NCI-H2081 (cell line): ENCODE data around the gene CCR5AS.

Source experiments
- DNase-seq, 2 experiments: peaks; one replicate each; lab custom pipeline; 2025; lab: John Stamatoyannopoulos, UW

Gene CCR5AS

DNA sequence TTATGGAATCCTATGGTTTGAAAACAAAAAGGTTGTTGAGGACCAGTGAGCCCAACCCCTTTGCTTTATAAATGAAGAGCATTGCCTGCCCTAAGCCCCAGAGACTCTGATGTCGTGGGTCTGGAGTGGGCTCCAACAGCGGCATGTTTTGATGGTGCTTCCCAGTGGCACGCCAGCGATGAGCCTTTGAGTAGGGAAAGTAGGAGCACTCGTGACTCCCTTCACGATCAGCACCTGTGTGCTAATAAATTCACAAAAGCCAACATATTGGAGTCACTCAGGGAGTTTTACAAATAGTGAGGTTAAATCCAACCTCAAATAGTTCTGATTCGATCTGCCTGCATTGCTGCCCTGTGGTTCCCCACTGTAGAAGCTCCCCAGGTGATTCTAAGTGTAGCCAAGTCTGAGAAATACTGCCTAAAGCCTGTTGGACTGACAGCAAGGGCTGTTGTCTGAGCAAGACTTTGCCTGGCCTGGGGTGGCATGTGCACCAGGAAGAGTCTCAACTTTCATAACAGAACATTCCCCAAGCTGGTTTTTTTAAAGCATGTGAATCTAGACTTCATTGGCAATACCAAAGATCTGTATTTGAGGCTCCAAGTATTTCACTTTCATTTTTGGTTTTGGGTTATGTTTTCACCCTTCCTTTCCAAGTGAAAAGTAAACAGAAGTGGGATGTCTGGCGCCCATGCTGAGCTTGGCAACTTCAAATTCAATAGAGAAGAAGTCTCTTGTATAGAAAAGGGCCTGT is 26.2 kb downstream of the CCR5AS start:
- DNase-seq = no peak

DNA sequence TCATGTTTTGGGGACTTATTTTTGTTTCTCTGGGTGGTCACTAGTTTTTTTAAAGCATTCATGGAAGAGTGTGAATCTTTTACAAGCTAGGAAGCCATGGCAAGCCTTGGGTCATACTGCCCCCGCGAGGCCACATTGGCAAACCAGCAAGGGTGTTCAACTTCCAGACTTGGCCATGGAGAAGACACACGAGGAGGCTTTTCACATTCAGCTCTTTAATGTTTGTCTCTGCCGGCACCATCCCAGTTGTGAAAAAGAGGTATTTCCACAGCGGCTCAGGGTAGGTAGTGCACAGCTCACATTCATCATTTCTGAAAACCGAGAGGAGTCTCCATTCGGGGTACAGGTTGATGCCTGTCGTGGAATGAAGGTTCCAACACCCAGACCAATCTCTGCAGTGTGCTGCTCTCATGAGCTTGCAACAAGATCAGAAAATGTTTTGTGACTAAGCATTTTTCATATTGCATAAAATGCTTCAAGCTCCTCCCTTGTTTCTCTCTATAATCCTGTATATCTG is 28.4 kb downstream of the CCR5AS start:
- DNase-seq = peak in 1 of 2 experiments; percentile 12

DNA sequence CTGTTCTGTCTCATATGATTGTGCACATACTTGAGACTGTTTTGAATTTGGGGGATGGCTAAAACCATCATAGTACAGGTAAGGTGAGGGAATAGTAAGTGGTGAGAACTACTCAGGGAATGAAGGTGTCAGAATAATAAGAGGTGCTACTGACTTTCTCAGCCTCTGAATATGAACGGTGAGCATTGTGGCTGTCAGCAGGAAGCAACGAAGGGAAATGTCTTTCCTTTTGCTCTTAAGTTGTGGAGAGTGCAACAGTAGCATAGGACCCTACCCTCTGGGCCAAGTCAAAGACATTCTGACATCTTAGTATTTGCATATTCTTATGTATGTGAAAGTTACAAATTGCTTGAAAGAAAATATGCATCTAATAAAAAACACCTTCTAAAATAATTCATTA is 31.1 kb downstream of the CCR5AS start:
- DNase-seq = no peak

DNA sequence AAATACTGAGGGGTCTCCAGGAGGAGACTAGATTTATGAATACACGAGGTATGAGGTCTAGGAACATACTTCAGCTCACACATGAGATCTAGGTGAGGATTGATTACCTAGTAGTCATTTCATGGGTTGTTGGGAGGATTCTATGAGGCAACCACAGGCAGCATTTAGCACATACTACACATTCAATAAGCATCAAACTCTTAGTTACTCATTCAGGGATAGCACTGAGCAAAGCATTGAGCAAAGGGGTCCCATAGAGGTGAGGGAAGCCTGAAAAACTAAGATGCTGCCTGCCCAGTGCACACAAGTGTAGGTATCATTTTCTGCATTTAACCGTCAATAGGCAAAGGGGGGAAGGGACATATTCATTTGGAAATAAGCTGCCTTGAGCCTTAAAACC is 31.6 kb downstream of the CCR5AS start:
- no peak for DNase-seq

DNA sequence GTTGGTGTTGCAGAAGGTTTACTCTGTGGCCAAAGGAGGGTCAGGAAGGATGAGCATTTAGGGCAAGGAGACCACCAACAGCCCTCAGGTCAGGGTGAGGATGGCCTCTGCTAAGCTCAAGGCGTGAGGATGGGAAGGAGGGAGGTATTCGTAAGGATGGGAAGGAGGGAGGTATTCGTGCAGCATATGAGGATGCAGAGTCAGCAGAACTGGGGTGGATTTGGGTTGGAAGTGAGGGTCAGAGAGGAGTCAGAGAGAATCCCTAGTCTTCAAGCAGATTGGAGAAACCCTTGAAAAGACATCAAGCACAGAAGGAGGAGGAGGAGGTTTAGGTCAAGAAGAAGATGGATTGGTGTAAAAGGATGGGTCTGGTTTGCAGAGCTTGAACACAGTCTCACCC is 32.1 kb downstream of the CCR5AS start:
- DNase-seq = no peak

DNA sequence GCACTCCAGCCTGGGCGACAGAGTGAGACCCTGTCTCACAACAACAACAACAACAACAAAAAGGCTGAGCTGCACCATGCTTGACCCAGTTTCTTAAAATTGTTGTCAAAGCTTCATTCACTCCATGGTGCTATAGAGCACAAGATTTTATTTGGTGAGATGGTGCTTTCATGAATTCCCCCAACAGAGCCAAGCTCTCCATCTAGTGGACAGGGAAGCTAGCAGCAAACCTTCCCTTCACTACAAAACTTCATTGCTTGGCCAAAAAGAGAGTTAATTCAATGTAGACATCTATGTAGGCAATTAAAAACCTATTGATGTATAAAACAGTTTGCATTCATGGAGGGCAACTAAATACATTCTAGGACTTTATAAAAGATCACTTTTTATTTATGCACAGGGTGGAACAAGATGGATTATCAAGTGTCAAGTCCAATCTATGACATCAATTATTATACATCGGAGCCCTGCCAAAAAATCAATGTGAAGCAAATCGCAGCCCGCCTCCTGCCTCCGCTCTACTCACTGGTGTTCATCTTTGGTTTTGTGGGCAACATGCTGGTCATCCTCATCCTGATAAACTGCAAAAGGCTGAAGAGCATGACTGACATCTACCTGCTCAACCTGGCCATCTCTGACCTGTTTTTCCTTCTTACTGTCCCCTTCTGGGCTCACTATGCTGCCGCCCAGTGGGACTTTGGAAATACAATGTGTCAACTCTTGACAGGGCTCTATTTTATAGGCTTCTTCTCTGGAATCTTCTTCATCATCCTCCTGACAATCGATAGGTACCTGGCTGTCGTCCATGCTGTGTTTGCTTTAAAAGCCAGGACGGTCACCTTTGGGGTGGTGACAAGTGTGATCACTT is 34.1 kb downstream of the CCR5AS start:
- peak in 1 of 2 experiments; percentile 18 for DNase-seq

DNA sequence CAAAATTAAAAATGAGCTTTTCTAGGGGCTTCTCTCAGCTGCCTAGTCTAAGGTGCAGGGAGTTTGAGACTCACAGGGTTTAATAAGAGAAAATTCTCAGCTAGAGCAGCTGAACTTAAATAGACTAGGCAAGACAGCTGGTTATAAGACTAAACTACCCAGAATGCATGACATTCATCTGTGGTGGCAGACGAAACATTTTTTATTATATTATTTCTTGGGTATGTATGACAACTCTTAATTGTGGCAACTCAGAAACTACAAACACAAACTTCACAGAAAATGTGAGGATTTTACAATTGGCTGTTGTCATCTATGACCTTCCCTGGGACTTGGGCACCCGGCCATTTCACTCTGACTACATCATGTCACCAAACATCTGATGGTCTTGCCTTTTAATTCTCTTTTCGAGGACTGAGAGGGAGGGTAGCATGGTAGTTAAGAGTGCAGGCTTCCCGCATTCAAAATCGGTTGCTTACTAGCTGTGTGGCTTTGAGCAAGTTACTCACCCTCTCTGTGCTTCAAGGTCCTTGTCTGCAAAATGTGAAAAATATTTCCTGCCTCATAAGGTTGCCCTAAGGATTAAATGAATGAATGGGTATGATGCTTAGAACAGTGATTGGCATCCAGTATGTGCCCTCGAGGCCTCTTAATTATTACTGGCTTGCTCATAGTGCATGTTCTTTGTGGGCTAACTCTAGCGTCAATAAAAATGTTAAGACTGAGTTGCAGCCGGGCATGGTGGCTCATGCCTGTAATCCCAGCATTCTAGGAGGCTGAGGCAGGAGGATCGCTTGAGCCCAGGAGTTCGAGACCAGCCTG is 35.1 kb downstream of the CCR5AS start:
- no peak for DNase-seq

DNA sequence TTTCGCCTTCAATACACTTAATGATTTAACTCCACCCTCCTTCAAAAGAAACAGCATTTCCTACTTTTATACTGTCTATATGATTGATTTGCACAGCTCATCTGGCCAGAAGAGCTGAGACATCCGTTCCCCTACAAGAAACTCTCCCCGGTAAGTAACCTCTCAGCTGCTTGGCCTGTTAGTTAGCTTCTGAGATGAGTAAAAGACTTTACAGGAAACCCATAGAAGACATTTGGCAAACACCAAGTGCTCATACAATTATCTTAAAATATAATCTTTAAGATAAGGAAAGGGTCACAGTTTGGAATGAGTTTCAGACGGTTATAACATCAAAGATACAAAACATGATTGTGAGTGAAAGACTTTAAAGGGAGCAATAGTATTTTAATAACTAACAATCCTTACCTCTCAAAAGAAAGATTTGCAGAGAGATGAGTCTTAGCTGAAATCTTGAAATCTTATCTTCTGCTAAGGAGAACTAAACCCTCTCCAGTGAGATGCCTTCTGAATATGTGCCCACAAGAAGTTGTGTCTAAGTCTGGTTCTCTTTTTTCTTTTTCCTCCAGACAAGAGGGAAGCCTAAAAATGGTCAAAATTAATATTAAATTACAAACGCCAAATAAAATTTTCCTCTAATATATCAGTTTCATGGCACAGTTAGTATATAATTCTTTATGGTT is 35.9 kb downstream of the CCR5AS start, which contains the start of gene CCR5:
Gene CCR5 (plus strand): TSS at position 108 of the 680 bp plus-strand sequence. CDS start 1,957 bp downstream, outside the sequence.
- DNase-seq = no peak

DNA sequence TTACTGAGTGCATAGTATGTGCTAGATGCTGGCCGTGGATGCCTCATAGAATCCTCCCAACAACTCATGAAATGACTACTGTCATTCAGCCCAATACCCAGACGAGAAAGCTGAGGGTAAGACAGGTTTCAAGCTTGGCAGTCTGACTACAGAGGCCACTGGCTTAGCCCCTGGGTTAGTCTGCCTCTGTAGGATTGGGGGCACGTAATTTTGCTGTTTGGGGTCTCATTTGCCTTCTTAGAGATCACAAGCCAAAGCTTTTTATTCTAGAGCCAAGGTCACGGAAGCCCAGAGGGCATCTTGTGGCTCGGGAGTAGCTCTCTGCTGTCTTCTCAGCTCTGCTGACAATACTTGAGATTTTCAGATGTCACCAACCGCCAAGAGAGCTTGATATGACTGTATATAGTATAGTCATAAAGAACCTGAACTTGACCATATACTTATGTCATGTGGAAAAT is 37.2 kb downstream of the CCR5AS start:
- no peak for DNase-seq

DNA sequence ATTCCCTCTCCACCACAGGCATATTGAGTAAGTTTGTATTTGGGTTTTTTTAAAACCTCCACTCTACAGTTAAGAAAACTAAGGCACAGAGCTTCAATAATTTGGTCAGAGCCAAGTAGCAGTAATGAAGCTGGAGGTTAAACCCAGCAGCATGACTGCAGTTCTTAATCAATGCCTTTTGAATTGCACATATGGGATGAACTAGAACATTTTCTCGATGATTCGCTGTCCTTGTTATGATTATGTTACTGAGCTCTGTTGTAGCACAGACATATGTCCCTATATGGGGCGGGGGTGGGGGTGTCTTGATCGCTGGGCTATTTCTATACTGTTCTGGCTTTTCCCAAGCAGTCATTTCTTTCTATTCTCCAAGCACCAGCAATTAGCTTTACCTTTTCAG is 37.7 kb downstream of the CCR5AS start:
- no peak for DNase-seq

DNA sequence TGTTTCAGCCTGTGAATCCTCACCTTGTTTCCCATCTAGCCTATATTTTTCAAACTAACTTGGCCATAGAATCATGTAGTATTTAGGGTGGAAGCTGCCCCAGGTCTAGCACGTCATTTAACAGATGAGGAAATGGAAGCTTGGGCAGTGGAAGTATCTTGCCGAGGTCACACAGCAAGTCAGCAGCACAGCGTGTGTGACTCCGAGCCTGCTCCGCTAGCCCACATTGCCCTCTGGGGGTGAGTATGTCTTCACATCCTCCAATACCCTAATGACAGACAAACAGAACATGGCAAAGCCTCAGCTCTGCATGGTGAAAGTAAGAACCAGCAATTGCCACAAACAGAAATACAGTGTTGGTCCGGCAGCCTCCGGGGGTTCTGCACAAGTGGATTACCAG is 38.3 kb downstream of the CCR5AS start:
- DNase-seq = no peak

DNA sequence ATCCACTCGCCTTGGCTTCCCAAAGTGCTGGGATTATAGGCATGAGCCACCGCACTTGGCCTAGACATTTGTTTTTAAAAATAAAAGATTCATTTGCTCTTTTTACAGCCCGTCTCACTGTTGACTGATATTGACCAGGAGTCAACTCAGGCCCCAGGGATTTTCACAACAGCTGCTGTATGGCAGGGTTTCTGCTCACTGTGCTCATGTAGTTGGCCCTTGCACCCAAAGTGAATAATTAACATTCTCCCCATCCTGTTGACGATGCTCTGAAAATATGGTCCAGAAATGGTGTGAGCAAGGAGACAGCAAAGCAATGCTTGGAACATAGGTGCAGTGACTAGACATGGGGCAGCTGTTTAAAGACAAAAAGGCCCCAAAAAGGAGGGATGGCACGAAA is 39.1 kb downstream of the CCR5AS start:
- no peak for DNase-seq

DNA sequence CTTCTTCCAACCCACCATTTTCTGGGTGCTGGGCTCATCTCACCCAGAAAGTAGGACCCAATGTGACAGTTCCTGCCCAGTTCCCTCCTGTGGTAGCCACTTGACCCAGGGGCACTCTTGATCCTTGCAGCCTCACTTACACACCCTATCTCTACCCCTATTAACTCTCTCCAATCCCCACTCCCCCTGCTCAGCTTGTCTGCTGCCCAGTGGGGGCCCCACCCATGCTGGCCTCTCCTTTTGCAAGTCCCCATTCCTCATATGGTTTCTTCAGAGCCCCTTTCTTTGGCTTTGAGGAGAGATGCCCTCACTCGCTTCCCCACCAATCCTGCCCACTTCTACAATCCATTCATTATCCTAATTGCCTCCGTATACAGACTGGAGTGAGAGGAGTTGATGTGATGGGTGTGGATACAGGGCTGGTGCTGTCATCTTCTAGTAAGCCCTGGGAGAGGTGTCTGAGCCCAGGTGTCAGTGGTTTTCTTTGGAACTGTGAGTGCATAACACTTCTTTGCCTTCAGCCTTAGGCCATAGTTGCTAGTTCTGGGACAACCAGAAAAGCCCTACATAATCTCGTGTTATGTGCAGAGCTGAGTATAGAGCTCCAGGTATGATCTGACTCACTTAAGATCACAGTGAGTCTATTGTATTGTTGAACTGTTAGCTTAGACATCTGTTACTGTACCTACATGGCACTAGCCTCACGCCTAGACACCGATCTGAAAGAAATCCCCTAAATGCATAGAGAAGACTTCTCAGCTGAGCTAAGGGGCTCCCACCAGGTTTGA is 40.9 kb downstream of the CCR5AS start:
- DNase-seq = no peak

DNA sequence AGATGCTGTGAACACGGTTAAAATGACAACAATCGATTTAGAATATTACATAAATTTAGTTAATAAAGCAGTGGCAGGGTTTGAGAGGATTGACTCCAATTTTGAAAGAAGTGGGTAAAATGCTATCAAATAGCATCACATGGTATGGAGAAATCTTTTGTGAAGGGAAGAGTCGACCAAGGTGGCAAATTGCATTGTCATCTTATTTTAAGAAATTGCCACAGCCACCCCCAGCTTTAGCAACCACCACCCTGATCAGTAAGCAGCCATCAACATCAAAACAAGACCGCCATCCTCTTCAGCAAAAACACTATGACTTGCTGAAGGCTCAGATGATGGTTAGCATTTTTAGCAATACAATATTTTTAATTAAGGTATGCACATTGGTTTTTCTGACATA is 41.8 kb downstream of the CCR5AS start:
- DNase-seq = no peak

DNA sequence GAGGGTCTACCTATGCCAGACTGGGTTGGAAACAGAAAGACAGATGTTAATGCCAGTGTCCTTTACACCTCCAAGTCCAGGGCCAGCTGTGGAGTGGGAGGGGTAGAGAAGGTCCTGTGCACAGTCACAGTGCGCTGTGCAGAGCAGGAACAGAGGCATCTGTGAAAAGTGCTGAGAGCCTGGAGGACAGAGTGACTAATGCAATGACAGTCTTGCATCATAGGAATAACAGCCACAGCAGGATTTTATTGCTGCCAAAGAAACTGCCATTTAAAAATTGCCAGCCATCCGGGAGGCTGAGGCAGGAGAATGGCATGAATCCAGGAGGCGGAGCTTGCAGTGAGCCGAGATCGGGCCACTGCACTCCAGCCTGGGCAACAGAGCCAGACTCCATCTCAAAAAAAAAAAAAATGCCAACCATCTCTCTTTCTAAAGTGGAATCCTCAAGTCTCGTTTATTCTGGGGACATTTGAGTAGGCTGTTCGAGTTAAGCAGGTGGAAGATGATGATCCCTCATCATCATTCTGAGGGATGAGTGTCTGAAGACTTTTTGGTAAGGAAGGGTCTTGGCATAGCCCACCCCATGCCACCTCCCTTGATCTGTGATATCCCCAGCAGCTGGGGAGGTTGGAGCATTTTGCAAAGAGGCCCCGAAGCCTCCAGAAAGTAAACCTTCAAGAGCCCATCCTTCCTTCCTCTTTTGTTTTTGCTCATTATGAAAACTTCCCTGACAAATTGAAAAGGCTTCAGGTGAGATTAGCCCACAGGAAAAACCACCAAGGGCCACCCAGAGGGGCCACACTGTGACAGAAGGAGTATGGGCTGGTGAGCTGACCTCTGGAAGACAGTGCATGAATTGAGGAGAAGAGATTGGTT is 45.2 kb downstream of the CCR5AS start:
- no peak for DNase-seq

DNA sequence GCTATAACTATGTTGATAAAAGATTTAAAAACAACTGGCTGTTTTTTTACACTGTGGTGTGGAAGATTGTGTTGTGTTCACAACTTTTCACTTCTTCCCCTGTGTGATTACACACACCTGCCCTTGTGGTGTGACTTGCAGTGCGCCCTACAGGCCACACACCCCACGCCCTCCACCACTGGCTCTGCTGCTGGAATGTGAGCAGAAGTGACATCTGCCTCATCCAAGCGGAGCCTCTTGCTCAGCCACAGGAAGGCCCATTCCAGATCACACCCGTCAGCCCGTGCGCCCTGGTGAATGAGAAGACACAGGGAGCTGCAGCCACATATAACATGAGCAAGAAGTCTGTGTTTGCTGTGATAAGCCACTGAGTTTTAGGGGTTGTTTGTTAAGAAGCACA is 46.0 kb downstream of the CCR5AS start:
- DNase-seq = no peak

DNA sequence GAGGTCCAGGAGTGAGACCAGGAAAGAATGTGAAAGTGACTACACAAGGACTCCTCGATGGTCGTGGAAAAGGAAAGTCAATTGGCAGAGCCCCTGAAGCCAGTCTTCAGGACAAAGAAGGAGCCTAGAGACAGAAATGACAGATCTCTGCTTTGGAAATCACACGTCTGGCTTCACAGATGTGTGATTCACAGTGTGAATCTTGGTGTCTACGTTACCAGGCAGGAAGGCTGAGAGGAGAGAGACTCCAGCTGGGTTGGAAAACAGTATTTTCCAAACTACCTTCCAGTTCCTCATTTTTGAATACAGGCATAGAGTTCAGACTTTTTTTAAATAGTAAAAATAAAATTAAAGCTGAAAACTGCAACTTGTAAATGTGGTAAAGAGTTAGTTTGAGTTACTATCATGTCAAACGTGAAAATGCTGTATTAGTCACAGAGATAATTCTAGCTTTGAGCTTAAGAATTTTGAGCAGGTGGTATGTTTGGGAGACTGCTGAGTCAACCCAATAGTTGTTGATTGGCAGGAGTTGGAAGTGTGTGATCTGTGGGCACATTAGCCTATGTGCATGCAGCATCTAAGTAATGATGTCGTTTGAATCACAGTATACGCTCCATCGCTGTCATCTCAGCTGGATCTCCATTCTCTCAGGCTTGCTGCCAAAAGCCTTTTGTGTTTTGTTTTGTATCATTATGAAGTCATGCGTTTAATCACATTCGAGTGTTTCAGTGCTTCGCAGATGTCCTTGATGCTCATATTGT is 47.0 kb downstream of the CCR5AS start:
- peak; percentile 71 to 88 for DNase-seq

DNA sequence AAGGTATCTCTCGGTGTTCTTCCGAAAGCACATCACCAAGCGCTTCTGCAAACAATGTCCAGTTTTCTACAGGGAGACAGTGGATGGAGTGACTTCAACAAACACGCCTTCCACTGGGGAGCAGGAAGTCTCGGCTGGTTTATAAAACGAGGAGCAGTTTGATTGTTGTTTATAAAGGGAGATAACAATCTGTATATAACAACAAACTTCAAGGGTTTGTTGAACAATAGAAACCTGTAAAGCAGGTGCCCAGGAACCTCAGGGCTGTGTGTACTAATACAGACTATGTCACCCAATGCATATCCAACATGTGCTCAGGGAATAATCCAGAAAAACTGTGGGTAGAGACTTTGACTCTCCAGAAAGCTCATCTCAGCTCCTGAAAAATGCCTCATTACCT is 48.4 kb downstream of the CCR5AS start:
- no peak for DNase-seq

DNA sequence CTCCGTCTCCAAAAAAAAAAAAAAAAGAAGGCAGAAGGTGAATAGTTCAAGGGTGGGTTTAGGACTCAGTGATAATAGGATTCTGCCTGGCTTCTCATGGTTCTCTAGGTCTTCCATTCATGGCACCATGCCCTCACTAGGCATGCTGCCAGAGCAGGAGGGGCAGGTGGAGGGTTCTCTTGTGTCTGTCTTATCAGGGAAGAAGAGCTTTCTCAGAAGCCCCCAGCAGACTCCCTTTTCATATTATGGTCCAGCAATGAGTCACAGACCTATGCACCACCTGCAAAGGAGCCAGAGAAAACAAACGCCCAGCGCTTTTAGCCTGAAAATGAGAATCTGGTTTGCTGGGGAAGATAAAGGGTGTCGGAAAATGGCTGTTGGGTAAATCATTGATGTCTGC is 50.0 kb downstream of the CCR5AS start:
- peak in 1 of 2 experiments; percentile 25 for DNase-seq
